ENCODE measurements around the gene MDK.

DNA sequence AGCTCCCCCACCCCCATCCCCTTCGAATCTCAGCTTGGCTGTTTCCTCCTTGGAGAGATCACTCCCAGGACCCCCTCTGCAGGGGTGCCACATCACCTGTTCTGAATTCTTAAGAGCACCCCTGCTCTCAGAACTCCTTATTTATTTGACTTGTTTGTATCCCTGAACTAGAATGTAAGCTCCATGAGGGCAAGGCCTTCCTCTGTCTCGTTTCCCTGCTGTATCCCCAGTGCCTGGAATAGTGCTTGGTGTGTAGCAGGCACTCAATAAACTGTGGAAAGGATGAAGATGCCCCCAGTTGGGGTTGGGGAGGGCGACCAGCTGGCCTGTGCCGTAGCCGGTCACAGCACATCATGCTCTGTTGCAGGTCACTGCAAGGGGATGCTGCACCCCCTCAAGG lies 3.6 kb upstream of the MDK start:
- TF ChIP-seq EZH2 (IDR thresholded peaks at IDR 0.05; ENCODE audit: borderline replicate concordance, low read length) = no peak
- TF ChIP-seq, protein P1, sequence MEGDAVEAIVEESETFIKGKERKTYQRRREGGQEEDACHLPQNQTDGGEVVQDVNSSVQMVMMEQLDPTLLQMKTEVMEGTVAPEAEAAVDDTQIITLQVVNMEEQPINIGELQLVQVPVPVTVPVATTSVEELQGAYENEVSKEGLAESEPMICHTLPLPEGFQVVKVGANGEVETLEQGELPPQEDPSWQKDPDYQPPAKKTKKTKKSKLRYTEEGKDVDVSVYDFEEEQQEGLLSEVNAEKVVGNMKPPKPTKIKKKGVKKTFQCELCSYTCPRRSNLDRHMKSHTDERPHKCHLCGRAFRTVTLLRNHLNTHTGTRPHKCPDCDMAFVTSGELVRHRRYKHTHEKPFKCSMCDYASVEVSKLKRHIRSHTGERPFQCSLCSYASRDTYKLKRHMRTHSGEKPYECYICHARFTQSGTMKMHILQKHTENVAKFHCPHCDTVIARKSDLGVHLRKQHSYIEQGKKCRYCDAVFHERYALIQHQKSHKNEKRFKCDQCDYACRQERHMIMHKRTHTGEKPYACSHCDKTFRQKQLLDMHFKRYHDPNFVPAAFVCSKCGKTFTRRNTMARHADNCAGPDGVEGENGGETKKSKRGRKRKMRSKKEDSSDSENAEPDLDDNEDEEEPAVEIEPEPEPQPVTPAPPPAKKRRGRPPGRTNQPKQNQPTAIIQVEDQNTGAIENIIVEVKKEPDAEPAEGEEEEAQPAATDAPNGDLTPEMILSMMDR (IDR thresholded peaks at IDR 0.05; ENCODE audit: low read length) = no peak
